ENCODE results near the gene CZIB.

DNA sequence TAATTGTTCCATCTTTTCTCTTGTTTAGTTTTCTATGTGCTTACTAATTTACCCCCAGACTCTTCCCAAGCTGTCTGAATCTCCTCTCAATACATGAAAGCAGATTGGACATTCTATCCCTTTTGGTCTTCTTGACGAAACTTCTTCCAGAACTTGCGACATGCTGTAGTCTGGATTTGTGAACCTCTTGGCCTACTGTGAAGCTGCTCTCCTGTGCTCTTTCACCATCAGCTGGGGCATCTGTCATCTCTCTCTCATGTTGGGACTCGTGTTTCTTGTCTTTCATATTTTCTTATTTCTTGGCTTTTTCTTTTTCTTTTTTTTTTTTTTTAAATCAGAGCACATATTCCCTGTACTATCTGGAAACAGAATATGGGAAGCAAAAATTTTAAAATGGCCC, 17.0 kb downstream of the CZIB start:
- TF ChIP-seq POLR2A (IDR thresholded peaks at IDR 0.05): no peak
- TF ChIP-seq, protein P1, sequence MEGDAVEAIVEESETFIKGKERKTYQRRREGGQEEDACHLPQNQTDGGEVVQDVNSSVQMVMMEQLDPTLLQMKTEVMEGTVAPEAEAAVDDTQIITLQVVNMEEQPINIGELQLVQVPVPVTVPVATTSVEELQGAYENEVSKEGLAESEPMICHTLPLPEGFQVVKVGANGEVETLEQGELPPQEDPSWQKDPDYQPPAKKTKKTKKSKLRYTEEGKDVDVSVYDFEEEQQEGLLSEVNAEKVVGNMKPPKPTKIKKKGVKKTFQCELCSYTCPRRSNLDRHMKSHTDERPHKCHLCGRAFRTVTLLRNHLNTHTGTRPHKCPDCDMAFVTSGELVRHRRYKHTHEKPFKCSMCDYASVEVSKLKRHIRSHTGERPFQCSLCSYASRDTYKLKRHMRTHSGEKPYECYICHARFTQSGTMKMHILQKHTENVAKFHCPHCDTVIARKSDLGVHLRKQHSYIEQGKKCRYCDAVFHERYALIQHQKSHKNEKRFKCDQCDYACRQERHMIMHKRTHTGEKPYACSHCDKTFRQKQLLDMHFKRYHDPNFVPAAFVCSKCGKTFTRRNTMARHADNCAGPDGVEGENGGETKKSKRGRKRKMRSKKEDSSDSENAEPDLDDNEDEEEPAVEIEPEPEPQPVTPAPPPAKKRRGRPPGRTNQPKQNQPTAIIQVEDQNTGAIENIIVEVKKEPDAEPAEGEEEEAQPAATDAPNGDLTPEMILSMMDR (IDR thresholded peaks at IDR 0.05 in 4 of 5, conservative IDR thresholded peaks at IDR 0.05 in 1 of 5): no peak
